ENCODE measurements around the gene SFXN4. TPM values are rescaled to one million over a fixed set of nuclear protein-coding genes. Genes with fewer than 3 reads are reported as not detected.
A peak's percentile ranks its signal among the peaks of the same experiment; 100 is the strongest.

Gene SFXN4
- total and polyA plus RNA-seq, 2 of the 13 experiments (the other 11 are each of a cell fraction or from before 2014, with no cell fraction given): 47.7 to 64.9 TPM

GRCh38 chr10:119178372-119179119 lies 13.0 kb upstream of the SFXN4 start, which contains the start of gene PRDX3 (continued):
- no peak for TF ChIP-seq IKZF5 (CRISPR knock-in tag; IDR thresholded peaks at IDR 0.05)
- no peak for TF ChIP-seq ZNF432 (CRISPR knock-in tag; IDR thresholded peaks at IDR 0.05; ENCODE audit: borderline replicate concordance)
- peak; percentile 48 for TF ChIP-seq ZNF335 (CRISPR knock-in tag; IDR thresholded peaks at IDR 0.05)
- peak; percentile 89 to 95 for TF ChIP-seq POLR2A (IDR thresholded peaks at IDR 0.05; ENCODE audit: insufficient read depth in 1 of 2, low read depth in 2 of 2, low read length in 2 of 2)
- TF ChIP-seq NR0B2 (CRISPR knock-in tag; IDR thresholded peaks at IDR 0.05): 0 out of 2 replicates have a peak, but pooled peaks have one; percentile 26
- no peak for TF ChIP-seq ZNF232 (CRISPR knock-in tag; IDR thresholded peaks at IDR 0.05; ENCODE audit: borderline replicate concordance)
- peak; percentile 54; the same call in 1 of the 2 replicates for TF ChIP-seq ZNF879 (CRISPR knock-in tag; IDR thresholded peaks at IDR 0.05)
- TF ChIP-seq TGIF2 (CRISPR knock-in tag; IDR thresholded peaks at IDR 0.05): 0 out of 2 replicates have a peak, but pooled peaks have one; percentile 25
- TF ChIP-seq BRCA1 (CRISPR knock-in tag; IDR thresholded peaks at IDR 0.05): 0 out of 2 replicates have a peak, but pooled peaks have one; percentile 50
- no peak; the same call in 1 of the 2 replicates for TF ChIP-seq ARHGAP35 (CRISPR knock-in tag; IDR thresholded peaks at IDR 0.05; ENCODE audit: borderline replicate concordance)
- TF ChIP-seq TEAD2 (CRISPR knock-in tag; IDR thresholded peaks at IDR 0.05): 0 out of 2 replicates have a peak, but pooled peaks have one; percentile 50
- TF ChIP-seq EP300 (IDR thresholded peaks at IDR 0.05; ENCODE audit: low read depth in 2 of 2, low read length in 2 of 2): no peak
- no peak for TF ChIP-seq EP300 (CRISPR knock-in tag; IDR thresholded peaks at IDR 0.05; ENCODE audit: borderline replicate concordance)
- TF ChIP-seq KLF12 (CRISPR knock-in tag; IDR thresholded peaks at IDR 0.05; ENCODE audit: borderline replicate concordance): no peak
- TF ChIP-seq, protein P1, sequence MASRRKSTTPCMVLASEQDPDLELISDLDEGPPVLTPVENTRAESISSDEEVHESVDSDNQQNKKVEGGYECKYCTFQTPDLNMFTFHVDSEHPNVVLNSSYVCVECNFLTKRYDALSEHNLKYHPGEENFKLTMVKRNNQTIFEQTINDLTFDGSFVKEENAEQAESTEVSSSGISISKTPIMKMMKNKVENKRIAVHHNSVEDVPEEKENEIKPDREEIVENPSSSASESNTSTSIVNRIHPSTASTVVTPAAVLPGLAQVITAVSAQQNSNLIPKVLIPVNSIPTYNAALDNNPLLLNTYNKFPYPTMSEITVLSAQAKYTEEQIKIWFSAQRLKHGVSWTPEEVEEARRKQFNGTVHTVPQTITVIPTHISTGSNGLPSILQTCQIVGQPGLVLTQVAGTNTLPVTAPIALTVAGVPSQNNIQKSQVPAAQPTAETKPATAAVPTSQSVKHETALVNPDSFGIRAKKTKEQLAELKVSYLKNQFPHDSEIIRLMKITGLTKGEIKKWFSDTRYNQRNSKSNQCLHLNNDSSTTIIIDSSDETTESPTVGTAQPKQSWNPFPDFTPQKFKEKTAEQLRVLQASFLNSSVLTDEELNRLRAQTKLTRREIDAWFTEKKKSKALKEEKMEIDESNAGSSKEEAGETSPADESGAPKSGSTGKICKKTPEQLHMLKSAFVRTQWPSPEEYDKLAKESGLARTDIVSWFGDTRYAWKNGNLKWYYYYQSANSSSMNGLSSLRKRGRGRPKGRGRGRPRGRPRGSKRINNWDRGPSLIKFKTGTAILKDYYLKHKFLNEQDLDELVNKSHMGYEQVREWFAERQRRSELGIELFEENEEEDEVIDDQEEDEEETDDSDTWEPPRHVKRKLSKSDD (CRISPR knock-in tag; IDR thresholded peaks at IDR 0.05; ENCODE audit: low read depth): peak; percentile 70; the same call in 1 of the 2 replicates
- peak; percentile 96 for TF ChIP-seq RBFOX2 (IDR thresholded peaks at IDR 0.05; ENCODE audit: low read depth, low read length)
- TF ChIP-seq DPF2 (CRISPR knock-in tag; IDR thresholded peaks at IDR 0.05; ENCODE audit: borderline replicate concordance, low read depth): no peak
- TF ChIP-seq, protein P2, sequence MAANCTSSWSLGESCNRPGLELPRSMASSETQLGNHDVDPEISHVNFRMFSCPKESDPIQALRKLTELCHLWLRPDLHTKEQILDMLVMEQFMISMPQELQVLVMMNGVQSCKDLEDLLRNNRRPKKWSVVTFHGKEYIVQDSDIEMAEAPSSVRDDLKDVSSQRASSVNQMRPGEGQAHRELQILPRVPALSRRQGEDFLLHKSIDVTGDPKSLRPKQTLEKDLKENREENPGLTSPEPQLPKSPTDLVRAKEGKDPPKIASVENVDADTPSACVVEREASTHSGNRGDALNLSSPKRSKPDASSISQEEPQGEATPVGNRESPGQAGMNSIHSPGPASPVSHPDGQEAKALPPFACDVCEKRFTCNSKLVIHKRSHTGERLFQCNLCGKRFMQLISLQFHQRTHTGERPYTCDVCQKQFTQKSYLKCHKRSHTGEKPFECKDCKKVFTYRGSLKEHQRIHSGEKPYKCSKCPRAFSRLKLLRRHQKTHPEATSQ (CRISPR knock-in tag; IDR thresholded peaks at IDR 0.05; ENCODE audit: borderline replicate concordance): no peak
- no peak; the same call in 1 of the 2 replicates for TF ChIP-seq ELF4 (CRISPR knock-in tag; IDR thresholded peaks at IDR 0.05; ENCODE audit: borderline replicate concordance)
- TF ChIP-seq ZNF746 (CRISPR knock-in tag; IDR thresholded peaks at IDR 0.05): no peak; the same call in 1 of the 2 replicates
- TF ChIP-seq, protein P3, sequence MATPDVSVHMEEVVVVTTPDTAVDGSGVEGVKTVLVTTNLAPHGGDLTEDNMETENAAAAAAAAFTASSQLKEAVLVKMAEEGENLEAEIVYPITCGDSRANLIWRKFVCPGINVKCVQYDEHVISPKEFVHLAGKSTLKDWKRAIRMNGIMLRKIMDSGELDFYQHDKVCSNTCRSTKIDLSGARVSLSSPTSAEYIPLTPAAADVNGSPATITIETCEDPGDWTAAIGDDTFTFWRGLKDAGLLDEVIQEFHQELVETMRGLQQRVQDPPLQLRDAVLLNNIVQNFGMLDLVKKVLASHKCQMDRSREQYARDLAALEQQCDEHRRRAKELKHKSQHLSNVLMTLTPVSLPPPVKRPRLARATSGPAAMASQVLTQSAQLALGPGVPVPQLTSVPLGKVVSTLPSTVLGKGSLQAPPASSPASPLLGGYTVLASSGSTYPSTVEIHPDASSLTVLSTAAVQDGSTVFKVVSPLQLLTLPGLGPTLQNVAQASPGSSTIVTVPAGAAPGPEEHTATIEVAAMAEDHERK (CRISPR knock-in tag; IDR thresholded peaks at IDR 0.05; ENCODE audit: low read depth): no peak
- TF ChIP-seq ZNF510 (CRISPR knock-in tag; IDR thresholded peaks at IDR 0.05; ENCODE audit: low read depth): no peak
